HL-60 (cell line): ENCODE results near the gene MYOM1.

Source experiments
- CTCF ChIP-seq: IDR thresholded peaks from one replicate; pipeline ENCODE4 v1.5.1; 2011; ENCODE audit warnings: low read length, control low read depth, inconsistent platforms; ENCODE audit not compliant: insufficient read depth
- GABPA ChIP-seq: IDR thresholded peaks from 2 replicates; pipeline ENCODE4 v1.6.1; 2012; ENCODE audit warnings: low read depth
- POLR2AphosphoS5 ChIP-seq: IDR thresholded peaks from 2 replicates; pipeline ENCODE4 v1.6.1; 2012; ENCODE audit warnings: low read depth
- REST ChIP-seq: IDR thresholded peaks from 2 replicates; pipeline ENCODE4 v1.6.1; 2012; ENCODE audit warnings: low read depth; ENCODE audit not compliant: insufficient replicate concordance
- SPI1 ChIP-seq: IDR thresholded peaks from 2 replicates; pipeline ENCODE4 v1.6.1; 2012; ENCODE audit warnings: low read depth, mild to moderate bottlenecking, borderline replicate concordance

- TF ChIP-seq SPI1 (no peak), CTCF (no peak), GABPA (no peak), POLR2AphosphoS5 (no peak), REST (no peak)
Measured at GRCh38 chr18:3216987-3217386, 2.8 kb downstream of the MYOM1 start.
